MCF 10A (cell line): ENCODE data around the gene CAPN7. TPM values are rescaled to one million over a fixed set of nuclear protein-coding genes. Genes with fewer than 3 reads are reported as not detected.
"Not testable (repeated sequence)": the region's sequence is repeated elsewhere in the genome, so short reads cannot be mapped to it uniquely, and the experiment has no call there.

ENCODE experiments used
- BruUV-seq: library from RNA; stranded (reverse); fragments of 400-500 nt; replicated peaks from 2 replicates; lab custom pipeline; 2021; lab: Mats Ljungman, UMichigan
- CTCF ChIA-PET: fragments of 300-600 bp; sonication (Branson Sonifier 250); formaldehyde crosslinking; extraction: SDS; loops from one replicate; lab custom pipeline; 2021; ENCODE audit warnings: antibody characterized with exemption, inconsistent platforms; lab: Yijun Ruan, JAX
- POLR2A ChIA-PET: fragments of 300-600, 350-650 bp; sonication (Branson Sonifier 250); formaldehyde crosslinking; extraction: SDS; loops from one replicate; lab custom pipeline; 2020; ENCODE audit warnings: antibody characterized with exemption, inconsistent platforms; lab: Yijun Ruan, JAX
- DNase-seq: peaks from one replicate; pipeline ENCODE4 v3.0.0-alpha.2; 2018; ENCODE audit not compliant: unreplicated experiment
- H3K27ac Mint-ChIP-seq: one replicate; pipeline ENCODE4 v1.8.0; 2022; ENCODE audit warnings: mild to moderate bottlenecking, low read depth, mixed read lengths; ENCODE audit not compliant: unreplicated experiment
- H3K27me3 Mint-ChIP-seq: one replicate; pipeline ENCODE4 v1.8.0; 2022; ENCODE audit warnings: mixed read lengths; ENCODE audit not compliant: insufficient read depth, unreplicated experiment
- H3K36me3 Mint-ChIP-seq: one replicate; pipeline ENCODE4 v1.8.0; 2022; ENCODE audit warnings: mild to moderate bottlenecking, moderate library complexity, mixed read lengths; ENCODE audit not compliant: insufficient read depth, unreplicated experiment
- H3K4me1 Mint-ChIP-seq: one replicate; pipeline ENCODE4 v1.8.0; 2022; ENCODE audit warnings: mixed read lengths; ENCODE audit not compliant: insufficient read depth, unreplicated experiment
- H3K4me3 Mint-ChIP-seq: one replicate; pipeline ENCODE4 v1.8.0; 2022; ENCODE audit warnings: mild to moderate bottlenecking, moderate library complexity, mixed read lengths; ENCODE audit not compliant: unreplicated experiment
- H3K9me3 Mint-ChIP-seq: one replicate; pipeline ENCODE4 v1.8.0; 2022; ENCODE audit warnings: mixed read lengths; ENCODE audit not compliant: unreplicated experiment
- intact Hi-C: fragments of 100-400 bp; cut with micrococcal nuclease; formaldehyde crosslinking; loops from 2 replicates; pipeline ENCODE4 v1.14.1; 2022
- total RNA-seq: library from RNA; stranded (reverse); gene quantifications from 2 replicates; pipeline ENCODE4 v1.2.3, GENCODE V29; 2022
- TF ChIP-seq, protein P1 (sequence below): fragments of 200-600 bp; IDR thresholded peaks from one replicate; pipeline ENCODE4 v1.8.0; 2022; ENCODE audit warnings: antibody characterized with exemption, mild to moderate bottlenecking; ENCODE audit not compliant: unreplicated experiment

CAPN7 gene
- total RNA-seq, 1 experiment from 2014 or later, result 48.4 TPM

DNA sequence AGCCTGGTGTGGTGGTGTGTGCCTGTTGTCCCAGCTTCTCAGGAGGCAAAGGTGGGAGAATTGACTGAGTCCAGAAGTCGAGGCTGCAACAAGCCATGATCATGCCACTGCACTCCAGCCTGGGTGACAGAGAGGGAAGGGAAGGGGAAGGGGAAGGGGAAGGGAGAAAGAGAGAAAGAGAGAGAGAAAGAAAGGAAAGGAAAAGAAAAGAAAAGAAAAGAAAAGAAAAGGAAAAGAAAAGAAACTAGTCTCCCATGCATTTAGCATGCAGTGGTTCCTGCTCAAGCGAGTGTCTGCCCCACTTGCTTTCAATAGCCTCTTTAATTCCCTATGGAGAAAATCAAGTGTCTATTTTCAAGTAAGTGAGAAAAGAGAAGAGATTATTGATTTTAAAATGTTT is 20.6 kb upstream of the CAPN7 start:
- no TSS peak for BruUV-seq
- no peaks in the 10 kb centered on the region for H3K4me1 Mint-ChIP-seq

DNA sequence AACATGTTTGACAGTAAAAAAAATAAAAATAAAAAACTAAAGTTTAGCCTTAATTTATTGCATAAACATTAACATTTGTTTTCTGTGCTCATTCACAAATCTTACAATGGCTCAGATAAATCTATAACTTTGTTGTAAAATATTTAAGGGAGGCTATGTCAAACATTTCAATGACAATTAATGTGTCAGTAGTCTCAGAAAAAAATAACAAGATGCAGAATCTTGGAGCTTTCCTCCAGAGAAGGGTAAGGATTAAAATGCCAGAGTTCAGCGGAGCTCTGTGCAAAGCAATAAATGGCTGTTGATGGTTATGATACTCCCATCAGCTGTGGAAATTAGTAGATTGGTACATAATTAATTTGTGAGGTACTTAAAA is 20.0 kb upstream of the CAPN7 start:
- H3K4me1 Mint-ChIP-seq, result no peaks in the 10 kb centered on the region
- peaks cover 8% of the 10 kb centered on the region for H3K27me3 Mint-ChIP-seq
- no peak overlapping the region for H3K27ac Mint-ChIP-seq
- DNase-seq, result no peak
- no peaks in the 10 kb centered on the region for H3K9me3 Mint-ChIP-seq
- ChIA-PET CTCF (no interaction called here), POLR2A (interaction anchor here (0.7 to 1.2 kb wide), 2 partner anchors 12 to 15 kb away, joined by 3 read pairs; no protein-coding TSS in a partner anchor)
- TF ChIP-seq, protein P1, sequence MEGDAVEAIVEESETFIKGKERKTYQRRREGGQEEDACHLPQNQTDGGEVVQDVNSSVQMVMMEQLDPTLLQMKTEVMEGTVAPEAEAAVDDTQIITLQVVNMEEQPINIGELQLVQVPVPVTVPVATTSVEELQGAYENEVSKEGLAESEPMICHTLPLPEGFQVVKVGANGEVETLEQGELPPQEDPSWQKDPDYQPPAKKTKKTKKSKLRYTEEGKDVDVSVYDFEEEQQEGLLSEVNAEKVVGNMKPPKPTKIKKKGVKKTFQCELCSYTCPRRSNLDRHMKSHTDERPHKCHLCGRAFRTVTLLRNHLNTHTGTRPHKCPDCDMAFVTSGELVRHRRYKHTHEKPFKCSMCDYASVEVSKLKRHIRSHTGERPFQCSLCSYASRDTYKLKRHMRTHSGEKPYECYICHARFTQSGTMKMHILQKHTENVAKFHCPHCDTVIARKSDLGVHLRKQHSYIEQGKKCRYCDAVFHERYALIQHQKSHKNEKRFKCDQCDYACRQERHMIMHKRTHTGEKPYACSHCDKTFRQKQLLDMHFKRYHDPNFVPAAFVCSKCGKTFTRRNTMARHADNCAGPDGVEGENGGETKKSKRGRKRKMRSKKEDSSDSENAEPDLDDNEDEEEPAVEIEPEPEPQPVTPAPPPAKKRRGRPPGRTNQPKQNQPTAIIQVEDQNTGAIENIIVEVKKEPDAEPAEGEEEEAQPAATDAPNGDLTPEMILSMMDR, result no peak
- BruUV-seq, result no TSS peak
- no peaks in the 10 kb centered on the region for H3K36me3 Mint-ChIP-seq
- intact Hi-C loops, result no loop called here
- H3K4me3 Mint-ChIP-seq, result no peak overlapping the region

More for the DNA sequence above, 20.6 kb upstream of the CAPN7 start:
- H3K36me3 Mint-ChIP-seq, result no peaks in the 10 kb centered on the region
- ChIA-PET POLR2A (interaction anchor here (0.9 to 1.2 kb wide), 2 partner anchors 9 to 11 kb away, joined by 3 to 4 read pairs; no protein-coding TSS in a partner anchor), CTCF (interaction anchor here (0.6 to 1.4 kb wide), 3 partner anchors 9 to 191 kb away, joined by 3 to 4 read pairs (median 3); no protein-coding TSS in a partner anchor)
- TF ChIP-seq, protein P1, result no peak
- H3K9me3 Mint-ChIP-seq, result no peaks in the 10 kb centered on the region
- no peak overlapping the region for H3K4me3 Mint-ChIP-seq
- no peak overlapping the region for H3K27ac Mint-ChIP-seq
- intact Hi-C loops, result no loop called here
- H3K27me3 Mint-ChIP-seq, result peaks cover 15% of the 10 kb centered on the region
- DNase-seq, result no peak

DNA sequence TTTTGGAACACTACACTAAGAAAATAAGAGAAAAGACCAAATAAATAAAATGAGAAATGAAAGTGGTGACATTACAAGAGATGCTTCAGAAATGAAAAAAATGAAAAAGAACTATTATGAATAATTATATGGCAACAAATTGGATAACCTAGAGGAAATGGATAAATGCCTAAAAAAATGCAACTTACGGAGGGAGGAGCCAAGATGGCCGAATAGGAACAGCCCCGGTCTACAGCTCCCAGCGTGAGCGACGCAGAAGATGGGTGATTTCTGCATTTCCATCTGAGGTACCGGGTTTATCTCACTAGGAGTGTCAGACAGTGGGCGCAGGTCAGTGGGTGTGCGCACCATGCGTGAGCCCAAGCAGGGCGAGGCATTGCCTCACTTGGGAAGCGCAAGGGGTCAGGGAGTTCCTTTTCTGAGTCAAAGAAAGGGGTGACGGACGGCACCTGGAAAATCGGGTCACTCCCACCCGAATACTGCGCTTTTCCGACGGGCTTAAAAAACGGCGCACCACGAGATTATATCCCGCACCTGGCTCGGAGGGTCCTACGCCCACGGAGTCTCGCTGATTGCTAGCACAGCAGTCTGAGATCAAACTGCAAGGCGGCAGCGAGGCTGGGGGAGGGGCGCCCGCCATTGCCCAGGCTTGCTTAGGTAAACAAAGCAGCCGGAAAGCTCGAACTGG is 19.4 kb upstream of the CAPN7 start:
- CTCF ChIA-PET, H3K27ac Mint-ChIP-seq, DNase-seq, BruUV-seq, H3K4me3 Mint-ChIP-seq, H3K27me3 Mint-ChIP-seq, H3K9me3 Mint-ChIP-seq, H3K4me1 Mint-ChIP-seq, H3K36me3 Mint-ChIP-seq, intact Hi-C loops: not testable (repeated sequence)
- POLR2A ChIA-PET, result interaction anchor here (0.7 kb wide), 1 partner anchor 14 kb away, joined by 3 read pairs; no protein-coding TSS in a partner anchor

DNA sequence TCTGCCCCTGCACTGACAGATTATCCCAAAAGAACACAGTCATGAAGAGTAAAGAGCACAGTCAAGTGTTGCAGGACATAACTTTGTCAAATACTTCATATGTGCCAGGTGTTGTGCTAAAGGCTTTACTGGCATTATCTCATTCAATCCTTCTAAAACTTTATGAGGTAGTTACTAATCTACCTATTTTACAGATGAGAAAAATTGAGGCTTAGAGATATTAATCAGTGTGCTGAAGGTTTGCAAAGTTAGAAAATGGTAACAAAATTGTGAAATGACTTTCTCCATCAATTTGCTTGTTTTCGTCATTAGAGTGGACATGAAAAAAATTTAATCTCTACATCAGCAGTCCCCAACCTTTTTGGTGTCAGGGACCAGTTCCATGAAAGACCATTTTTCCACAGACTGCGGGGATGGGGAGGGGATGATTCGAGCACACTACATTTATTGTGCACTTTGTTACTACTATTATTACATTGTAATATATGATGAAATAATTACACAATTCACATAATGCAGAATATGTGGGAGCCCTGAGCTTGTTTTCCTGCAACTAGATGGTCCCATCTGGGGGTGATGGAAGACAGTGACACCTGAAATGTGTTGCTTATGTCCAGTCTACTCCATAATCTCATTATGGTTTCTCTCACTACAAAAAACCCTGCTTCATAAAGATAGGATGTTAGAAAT is 8.6 kb upstream of the CAPN7 start:
- no peak overlapping the region for H3K4me3 Mint-ChIP-seq
- intact Hi-C loops, result no loop called here
- no peak for DNase-seq
- peaks cover 49% of the 10 kb centered on the region for H3K27me3 Mint-ChIP-seq
- peaks cover 7% of the 10 kb centered on the region for H3K9me3 Mint-ChIP-seq
- TF ChIP-seq, protein P1, result no peak
- H3K36me3 Mint-ChIP-seq, result no peaks in the 10 kb centered on the region
- H3K27ac Mint-ChIP-seq, result no peak overlapping the region
- POLR2A ChIA-PET, result interaction anchor here (0.7 kb wide), 1 partner anchor 95 kb away, joined by 3 read pairs; no protein-coding TSS in a partner anchor
- H3K4me1 Mint-ChIP-seq, result no peaks in the 10 kb centered on the region
- CTCF ChIA-PET, result interaction anchor here (0.6 to 2.0 kb wide), 3 partner anchors 18 to 113 kb away, joined by 3 to 11 read pairs (median 3); no protein-coding TSS in a partner anchor
- no TSS peak for BruUV-seq
